ENCODE results near the gene SSBP2. TPM values are rescaled to one million over a fixed set of nuclear protein-coding genes. Genes with fewer than 3 reads are reported as not detected.

The SSBP2 gene
- total and polyA plus RNA-seq, 8 donors, result 0.87 to 86.2 (median 24.6) TPM

DNA sequence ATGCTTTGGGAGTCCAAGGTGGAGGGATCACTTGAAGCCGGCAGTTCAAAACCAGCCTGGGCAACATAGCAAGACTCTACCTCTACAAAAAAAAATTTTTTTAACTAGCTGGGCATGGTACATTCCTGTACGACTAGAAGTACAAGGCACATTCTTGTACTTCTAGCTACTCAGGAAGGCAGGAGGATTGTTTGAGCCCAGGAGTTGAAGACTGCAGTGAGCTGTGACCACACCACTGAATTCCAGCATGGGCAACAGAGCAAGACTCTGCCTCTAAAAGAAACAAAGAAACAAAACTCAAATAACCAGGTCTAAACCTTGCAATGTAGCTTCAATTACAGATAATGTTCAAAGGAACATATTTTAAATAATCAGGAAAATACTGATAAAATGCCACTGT, 56.2 kb downstream of the SSBP2 start:
- H3K4me1 ChIP-seq, result peaks cover 0 to 17% (median 0%) of the 10 kb centered on the region in 4 donors
- 75 to 89% (median 81%) methylated on average over 2 of the region's 2 CpGs for WGBS, 5 donors
- intact Hi-C loops (cut with DNase I; ENCODE audit: low total_unique reads), result no loop called here
- H3K27me3 ChIP-seq, result no peaks in the 10 kb centered on the region
- H3K4me3 ChIP-seq, result no peak overlapping the region
- no peak for DNase-seq
- peaks cover 0 to 5% (median 1%) of the 10 kb centered on the region in 4 donors for H3K9me3 ChIP-seq
- TF ChIP-seq POLR2AphosphoS5 (IDR thresholded peaks at IDR 0.05), result no peak
- TF ChIP-seq POLR2A (IDR thresholded peaks at IDR 0.05), result no peak
- TF ChIP-seq EP300 (IDR thresholded peaks at IDR 0.05), result no peak
- TF ChIP-seq, protein P1, sequence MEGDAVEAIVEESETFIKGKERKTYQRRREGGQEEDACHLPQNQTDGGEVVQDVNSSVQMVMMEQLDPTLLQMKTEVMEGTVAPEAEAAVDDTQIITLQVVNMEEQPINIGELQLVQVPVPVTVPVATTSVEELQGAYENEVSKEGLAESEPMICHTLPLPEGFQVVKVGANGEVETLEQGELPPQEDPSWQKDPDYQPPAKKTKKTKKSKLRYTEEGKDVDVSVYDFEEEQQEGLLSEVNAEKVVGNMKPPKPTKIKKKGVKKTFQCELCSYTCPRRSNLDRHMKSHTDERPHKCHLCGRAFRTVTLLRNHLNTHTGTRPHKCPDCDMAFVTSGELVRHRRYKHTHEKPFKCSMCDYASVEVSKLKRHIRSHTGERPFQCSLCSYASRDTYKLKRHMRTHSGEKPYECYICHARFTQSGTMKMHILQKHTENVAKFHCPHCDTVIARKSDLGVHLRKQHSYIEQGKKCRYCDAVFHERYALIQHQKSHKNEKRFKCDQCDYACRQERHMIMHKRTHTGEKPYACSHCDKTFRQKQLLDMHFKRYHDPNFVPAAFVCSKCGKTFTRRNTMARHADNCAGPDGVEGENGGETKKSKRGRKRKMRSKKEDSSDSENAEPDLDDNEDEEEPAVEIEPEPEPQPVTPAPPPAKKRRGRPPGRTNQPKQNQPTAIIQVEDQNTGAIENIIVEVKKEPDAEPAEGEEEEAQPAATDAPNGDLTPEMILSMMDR (IDR thresholded peaks at IDR 0.05), result no peak
- no peaks in the 10 kb centered on the region for H3K36me3 ChIP-seq
- H3K27ac ChIP-seq, result no peak overlapping the region

DNA sequence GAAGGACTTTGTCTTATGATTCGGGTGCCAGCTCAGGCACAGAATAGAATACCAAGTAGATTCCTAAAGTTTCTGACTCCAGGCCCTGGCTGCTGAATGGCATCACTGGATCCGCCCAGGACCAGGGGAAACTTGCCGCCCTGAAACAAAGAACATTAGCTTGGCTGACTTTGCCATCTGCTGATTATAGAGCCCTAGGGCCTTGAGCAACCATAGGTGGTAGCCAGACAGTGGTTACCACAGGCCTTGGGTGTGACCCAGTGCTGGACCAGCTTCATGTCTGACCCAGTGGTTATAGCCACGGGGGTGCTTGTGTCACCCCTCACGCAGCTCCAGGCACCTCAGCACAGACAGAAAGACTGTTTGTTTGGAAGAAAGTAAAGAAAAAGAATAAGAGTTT, 62.7 kb downstream of the SSBP2 start:
- Histone ChIP-seq H3K36me3 (peaks cover 0 to 4% (median 0%) of the 10 kb centered on the region in 4 donors), H3K9me3 (peaks cover 0 to 10% (median 0%) of the 10 kb centered on the region in 4 donors), H3K27ac (no peak overlapping the region), H3K4me1 (no peaks in the 10 kb centered on the region), H3K4me3 (no peak overlapping the region), H3K27me3 (no peaks in the 10 kb centered on the region)
- no peak for DNase-seq
- intact Hi-C loops (cut with DNase I; ENCODE audit: low total_unique reads), result no loop called here
- 94 to 100% (median 97%) methylated on average over 4 to 5 of the region's 5 CpGs for WGBS, 5 donors
- TF ChIP-seq, protein P1 (IDR thresholded peaks at IDR 0.05), result no peak
- TF ChIP-seq POLR2AphosphoS5 (IDR thresholded peaks at IDR 0.05), result no peak
- no peak for TF ChIP-seq EP300 (IDR thresholded peaks at IDR 0.05)

DNA sequence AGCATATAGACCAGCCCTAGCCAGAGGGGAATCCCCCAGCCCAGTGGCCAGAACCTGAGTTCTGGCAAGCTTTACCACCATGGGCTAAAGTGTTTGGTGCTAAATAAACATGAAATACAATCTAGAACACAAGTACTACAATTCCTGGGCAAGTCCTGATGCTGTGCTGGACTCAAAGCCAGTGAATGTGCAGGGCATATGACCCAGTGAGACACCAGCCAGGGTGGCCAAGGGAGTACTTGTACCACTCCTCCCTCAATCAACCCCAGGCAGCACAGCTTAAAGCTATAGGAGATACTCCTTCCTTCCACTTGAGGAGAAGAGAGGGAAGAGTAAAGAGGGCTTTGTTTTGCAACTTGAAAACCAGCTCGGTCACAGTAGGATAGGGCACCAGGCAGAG, 63.6 kb downstream of the SSBP2 start:
- Histone ChIP-seq H3K27me3 (no peaks in the 10 kb centered on the region), H3K9me3 (peaks cover 0 to 10% (median 0%) of the 10 kb centered on the region in 4 donors), H3K36me3 (peaks cover 0 to 4% (median 0%) of the 10 kb centered on the region in 4 donors), H3K4me1 (no peaks in the 10 kb centered on the region), H3K4me3 (no peak overlapping the region), H3K27ac (no peak overlapping the region)
- intact Hi-C loops (cut with DNase I; ENCODE audit: low total_unique reads), result no loop called here
- TF ChIP-seq EP300 (IDR thresholded peaks at IDR 0.05) (no peak), POLR2AphosphoS5 (IDR thresholded peaks at IDR 0.05) (no peak), POLR2A (IDR thresholded peaks at IDR 0.05) (no peak)
- TF ChIP-seq, protein P1 (IDR thresholded peaks at IDR 0.05), result no peak
- WGBS, 5 donors, result 93 to 100% (median 100%) methylated on average over 1 of the region's 1 CpG
- DNase-seq, result no peak

DNA sequence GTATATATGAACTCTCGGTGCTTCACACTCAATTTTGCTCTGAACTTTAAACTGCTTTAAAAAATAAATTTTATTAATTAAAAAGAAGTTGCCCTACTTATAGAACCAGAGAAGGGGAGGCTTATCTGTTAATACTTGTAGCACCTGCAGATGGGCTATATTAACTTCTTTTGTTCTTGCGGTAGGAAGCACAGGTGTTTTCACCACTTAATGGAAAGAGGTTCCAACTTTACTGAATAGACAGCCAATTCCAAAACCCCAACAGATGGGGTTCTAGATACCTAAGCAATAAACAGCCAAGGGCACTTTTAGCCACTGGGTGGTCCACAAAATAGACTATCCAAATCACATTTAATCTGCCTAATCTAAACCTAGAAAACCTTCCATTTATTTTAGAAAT, 65.4 kb downstream of the SSBP2 start:
- 88 to 97% (median 94%) methylated on average over 2 of the region's 2 CpGs for WGBS, 5 donors
- Histone ChIP-seq H3K36me3 (peaks cover 0 to 4% (median 0%) of the 10 kb centered on the region in 4 donors), H3K27me3 (no peaks in the 10 kb centered on the region), H3K27ac (no peak overlapping the region), H3K4me3 (no peak overlapping the region), H3K9me3 (peaks cover 0 to 16% (median 0%) of the 10 kb centered on the region in 4 donors), H3K4me1 (no peaks in the 10 kb centered on the region)
- intact Hi-C loops (cut with DNase I; ENCODE audit: low total_unique reads), result no loop called here
- no peak for DNase-seq
- TF ChIP-seq, protein P1 (IDR thresholded peaks at IDR 0.05), result no peak
- TF ChIP-seq POLR2AphosphoS5 (IDR thresholded peaks at IDR 0.05) (no peak), EP300 (IDR thresholded peaks at IDR 0.05) (no peak), POLR2A (IDR thresholded peaks at IDR 0.05) (no peak)

Data from stomach (tissue), 9 donors.